HG02870 (cell line): ENCODE measurements around the gene INO80.

ENCODE experiments used
- ATAC-seq: cut with Tn5 transposase; IDR thresholded peaks from one replicate; pipeline ENCODE4 v1.9.1; 2021; ENCODE audit warnings: mild to moderate bottlenecking, moderate library complexity; ENCODE audit not compliant: unreplicated experiment

The INO80 gene

GRCh38 chr15:40931300-40932142 lies 184.6 kb downstream of the INO80 start:
- ATAC-seq: no peak

GRCh38 chr15:40930430-40931299 lies 185.4 kb downstream of the INO80 start:
- no peak for ATAC-seq

GRCh38 chr15:40929660-40930429 lies 186.2 kb downstream of the INO80 start:
- ATAC-seq: no peak
